Fibroblast of lung (primary cell): ENCODE measurements around the gene TMEM116.

Source experiments
- EZH2 ChIP-seq: IDR thresholded peaks from 2 replicates; pipeline ENCODE4 v1.5.1; 2012; ENCODE audit warnings: low read length, control low read depth, mild to moderate bottlenecking; ENCODE audit errors: missing control alignments
- TF ChIP-seq, protein P1 (sequence below), 2 donors: IDR thresholded peaks in 1 of 2; conservative IDR thresholded peaks in 1 of 2; 1 replicate in 1 of 2; 2 replicates in 1 of 2; pipeline ENCODE4 v1.5.1; 2011 to 2012; ENCODE audit warnings: low read length in 2 of 2, control low read depth in 1 of 2, inconsistent platforms in 1 of 2, low read depth in 1 of 2, mild to moderate bottlenecking in 1 of 2

- TF ChIP-seq, protein P1, sequence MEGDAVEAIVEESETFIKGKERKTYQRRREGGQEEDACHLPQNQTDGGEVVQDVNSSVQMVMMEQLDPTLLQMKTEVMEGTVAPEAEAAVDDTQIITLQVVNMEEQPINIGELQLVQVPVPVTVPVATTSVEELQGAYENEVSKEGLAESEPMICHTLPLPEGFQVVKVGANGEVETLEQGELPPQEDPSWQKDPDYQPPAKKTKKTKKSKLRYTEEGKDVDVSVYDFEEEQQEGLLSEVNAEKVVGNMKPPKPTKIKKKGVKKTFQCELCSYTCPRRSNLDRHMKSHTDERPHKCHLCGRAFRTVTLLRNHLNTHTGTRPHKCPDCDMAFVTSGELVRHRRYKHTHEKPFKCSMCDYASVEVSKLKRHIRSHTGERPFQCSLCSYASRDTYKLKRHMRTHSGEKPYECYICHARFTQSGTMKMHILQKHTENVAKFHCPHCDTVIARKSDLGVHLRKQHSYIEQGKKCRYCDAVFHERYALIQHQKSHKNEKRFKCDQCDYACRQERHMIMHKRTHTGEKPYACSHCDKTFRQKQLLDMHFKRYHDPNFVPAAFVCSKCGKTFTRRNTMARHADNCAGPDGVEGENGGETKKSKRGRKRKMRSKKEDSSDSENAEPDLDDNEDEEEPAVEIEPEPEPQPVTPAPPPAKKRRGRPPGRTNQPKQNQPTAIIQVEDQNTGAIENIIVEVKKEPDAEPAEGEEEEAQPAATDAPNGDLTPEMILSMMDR (conservative IDR thresholded peaks at IDR 0.05 in 1 of 2, IDR thresholded peaks at IDR 0.05 in 1 of 2; ENCODE audit: low read depth in 1 of 2, low read length in 2 of 2), result no peak
- TF ChIP-seq EZH2, result no peak
These were observed 9.5 kb upstream of the TMEM116 start for GRCh38 chr12:112022241-112023016.
